ENCODE data around the gene TMEM45A.
A peak's percentile ranks its signal among the peaks of the same experiment; 100 is the strongest.
"Not testable (repeated sequence)": the region's sequence is repeated elsewhere in the genome, so short reads cannot be mapped to it uniquely, and the experiment has no call there.

The TMEM45A gene

DNA sequence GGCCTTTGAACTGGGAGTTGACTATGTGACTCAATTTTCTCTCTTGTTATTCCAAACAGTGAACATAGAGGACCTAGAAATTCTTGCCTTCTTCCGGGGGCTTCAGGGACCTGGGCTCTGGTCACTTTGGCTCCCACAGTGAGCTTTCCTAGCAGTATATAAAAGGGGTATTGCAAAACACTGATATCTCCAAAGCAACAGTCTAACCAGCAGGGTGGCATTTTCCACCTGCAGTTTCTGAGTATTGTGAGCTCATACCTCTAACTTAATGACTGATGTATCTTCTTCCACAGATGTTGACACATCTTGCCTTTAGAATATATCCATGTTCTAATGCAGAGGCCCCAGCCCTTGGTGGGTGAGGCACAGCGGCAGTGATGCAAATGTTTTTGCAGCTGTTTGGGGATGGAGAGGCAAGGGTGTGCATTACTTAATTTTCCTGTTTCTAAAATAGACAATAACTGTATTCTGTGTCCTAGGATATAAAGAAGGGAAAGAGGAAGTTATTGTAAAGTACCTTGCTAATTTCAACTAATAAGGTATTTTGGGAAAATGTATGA lies 71.3 kb downstream of the TMEM45A start:
- no peak for DNase-seq (ENCODE audit: extremely low read depth in 1 of 2, low read depth in 1 of 2)

DNA sequence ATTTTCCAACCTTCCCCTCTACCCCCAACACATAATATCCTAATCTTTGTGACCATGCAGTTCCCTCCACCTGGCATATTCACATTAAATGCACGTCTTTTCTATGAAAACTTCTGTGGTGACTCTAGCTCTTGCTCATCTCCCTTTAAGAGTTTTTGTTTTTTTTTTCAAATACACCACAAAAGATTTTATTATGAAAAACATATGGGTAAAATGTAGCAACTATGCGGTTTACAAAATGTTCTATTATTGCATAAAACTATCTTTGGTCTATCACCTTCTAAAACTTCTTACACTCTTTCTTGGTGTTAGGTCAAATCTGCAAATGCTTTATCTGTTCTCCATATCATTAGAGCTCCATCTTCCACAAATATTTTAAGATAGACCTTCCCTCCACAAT lies 78.4 kb downstream of the TMEM45A start:
- no peak for DNase-seq (ENCODE audit: extremely low read depth in 1 of 2, low read depth in 1 of 2)

DNA sequence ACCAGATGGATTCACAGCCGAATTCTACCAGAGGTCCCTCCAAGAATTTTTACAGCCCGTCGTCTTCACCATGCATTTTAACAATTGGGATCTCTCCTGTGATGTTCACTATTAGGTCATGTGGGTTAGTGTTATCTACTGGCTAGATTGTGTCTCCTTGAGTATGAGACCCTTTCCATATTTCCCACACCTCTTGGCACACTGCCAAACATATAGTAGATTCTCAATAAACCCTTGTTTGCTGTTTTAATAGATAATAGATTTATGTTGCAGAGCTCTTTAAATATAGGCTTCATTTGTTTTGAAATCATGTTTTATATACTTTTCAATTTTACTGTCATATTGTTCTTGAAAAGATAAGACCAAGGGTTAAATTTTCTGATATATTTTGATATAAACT lies 82.1 kb downstream of the TMEM45A start:
- no peak for DNase-seq (ENCODE audit: extremely low read depth in 1 of 2, low read depth in 1 of 2)

DNA sequence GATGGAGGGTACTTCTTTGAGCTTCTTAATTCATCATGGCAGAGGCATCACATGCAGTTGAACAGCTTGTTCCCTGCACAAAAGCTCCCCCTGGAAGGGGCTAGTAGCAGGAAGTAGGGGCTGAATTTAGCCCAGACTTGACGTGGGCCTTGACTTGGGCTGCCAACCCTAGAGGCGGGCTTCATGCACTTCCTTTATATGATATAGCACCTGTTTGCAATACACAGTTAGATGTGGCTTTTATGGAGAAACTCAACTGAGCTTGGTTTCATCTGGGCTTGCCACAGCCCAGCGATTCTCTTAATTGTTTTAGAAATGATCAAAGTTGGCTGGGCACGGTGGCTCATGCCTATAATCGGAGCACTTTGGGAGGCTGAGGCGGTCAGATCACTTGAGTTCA lies 83.3 kb downstream of the TMEM45A start:
- DNase-seq (ENCODE audit: extremely low read depth in 1 of 2, low read depth in 1 of 2): no peak

DNA sequence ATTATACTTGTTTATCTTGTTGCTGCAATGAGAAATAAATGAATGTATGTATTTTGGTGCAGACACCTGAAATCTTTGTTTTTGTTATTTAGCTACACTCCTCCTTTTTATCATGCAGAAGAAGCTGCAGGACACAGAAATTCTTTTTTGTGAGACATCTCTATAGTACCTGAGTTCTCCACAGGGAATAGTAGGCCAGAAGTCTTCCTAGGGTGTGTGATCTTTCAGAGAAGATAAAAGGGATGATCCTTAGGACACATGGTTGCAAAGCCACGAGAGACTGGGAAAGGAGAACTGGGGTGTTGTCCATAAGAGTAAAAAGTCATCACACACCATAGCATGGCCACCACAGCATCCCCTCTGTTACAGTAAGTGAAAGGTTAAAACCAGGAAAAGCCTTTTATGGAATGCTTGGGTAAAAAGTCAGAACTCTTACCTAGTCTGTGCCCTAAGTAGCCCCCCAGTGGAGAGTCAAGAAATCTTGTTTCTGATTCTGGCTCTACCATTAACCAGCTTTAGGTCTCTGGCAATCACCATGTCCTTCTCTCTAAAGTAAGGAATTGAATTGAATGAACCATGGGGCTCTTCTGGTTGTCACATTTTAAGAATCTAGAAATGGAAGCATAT lies 85.1 kb downstream of the TMEM45A start:
- DNase-seq (ENCODE audit: extremely low read depth in 1 of 2, low read depth in 1 of 2): no peak

DNA sequence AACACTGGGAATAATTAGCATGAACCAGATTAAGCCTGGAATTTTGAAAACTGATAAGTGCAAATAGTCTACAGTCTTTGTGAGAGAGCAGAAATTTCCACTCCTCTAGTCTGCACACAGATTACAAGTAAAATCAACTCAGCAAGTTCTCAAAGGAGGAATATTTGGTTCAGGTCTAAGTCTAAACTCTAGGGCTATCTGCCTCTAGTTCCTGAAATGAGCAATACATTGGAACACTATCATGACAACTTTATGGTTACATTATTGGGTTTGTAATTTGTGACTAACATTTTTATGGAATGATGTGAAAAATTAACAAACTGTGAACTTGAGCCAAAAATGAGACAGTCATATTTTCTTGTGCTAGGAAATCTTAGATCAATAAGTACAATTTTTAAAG lies 86.2 kb downstream of the TMEM45A start:
- DNase-seq (ENCODE audit: extremely low read depth in 1 of 2, low read depth in 1 of 2): no peak

DNA sequence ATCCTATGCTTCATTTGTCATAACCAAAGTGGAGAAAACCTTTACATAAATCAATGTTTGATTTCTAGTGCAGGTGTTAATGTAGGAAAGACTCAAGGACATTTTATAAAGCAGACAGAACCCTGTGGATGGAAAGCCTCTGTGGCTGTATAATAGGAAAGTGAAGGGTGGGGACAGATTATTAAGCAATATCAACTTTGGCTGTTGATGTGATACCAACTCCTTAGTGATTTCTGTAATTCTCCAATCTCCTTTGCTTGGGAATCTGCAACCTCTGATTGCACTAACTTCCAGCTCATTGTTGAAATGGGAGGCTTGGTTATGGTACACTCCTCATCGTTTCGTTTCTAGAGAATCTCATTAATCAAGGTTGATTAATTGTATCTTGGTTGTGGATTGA lies 87.7 kb downstream of the TMEM45A start:
- DNase-seq (ENCODE audit: extremely low read depth in 1 of 2, low read depth in 1 of 2): no peak

DNA sequence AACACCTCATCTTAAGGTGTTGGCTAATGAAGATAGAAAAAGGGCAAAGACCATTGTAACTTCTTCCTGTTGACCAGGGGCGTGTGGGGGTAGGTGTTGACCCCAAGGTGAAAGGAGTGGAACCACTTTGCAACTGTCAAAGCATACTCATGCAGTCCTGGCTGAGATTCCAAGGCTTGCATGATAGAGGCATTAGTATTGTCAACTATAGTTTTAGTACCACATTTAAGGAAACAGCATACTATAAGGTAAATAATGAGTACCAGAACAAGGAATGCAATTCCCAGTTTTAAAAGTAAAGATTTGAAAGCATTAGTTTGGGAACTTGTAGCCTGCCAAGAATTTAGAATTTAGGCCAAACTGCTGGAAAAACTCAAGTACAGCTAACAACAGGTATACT lies 89.2 kb downstream of the TMEM45A start:
- no peak for DNase-seq (ENCODE audit: extremely low read depth in 1 of 2, low read depth in 1 of 2)

DNA sequence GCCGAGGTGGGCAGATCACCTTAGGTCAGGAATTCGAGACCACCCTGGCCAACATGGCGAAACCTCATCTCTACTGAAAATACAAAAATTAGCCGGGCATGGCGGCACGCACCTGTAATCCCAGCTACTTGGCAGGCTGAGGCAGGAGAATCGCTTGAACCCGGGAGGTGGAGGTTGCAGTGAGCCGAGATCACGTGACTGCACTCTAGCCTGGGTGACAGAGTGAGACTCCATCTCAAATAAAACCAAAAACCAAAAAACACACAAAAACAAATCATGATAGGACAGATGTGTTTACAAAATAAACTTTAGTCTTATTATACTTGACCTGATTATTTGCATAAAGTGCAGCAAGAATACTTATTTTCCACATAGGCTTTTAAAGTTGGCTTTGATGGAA lies 89.7 kb downstream of the TMEM45A start:
- DNase-seq (ENCODE audit: extremely low read depth in 1 of 2, low read depth in 1 of 2): not testable (repeated sequence)

DNA sequence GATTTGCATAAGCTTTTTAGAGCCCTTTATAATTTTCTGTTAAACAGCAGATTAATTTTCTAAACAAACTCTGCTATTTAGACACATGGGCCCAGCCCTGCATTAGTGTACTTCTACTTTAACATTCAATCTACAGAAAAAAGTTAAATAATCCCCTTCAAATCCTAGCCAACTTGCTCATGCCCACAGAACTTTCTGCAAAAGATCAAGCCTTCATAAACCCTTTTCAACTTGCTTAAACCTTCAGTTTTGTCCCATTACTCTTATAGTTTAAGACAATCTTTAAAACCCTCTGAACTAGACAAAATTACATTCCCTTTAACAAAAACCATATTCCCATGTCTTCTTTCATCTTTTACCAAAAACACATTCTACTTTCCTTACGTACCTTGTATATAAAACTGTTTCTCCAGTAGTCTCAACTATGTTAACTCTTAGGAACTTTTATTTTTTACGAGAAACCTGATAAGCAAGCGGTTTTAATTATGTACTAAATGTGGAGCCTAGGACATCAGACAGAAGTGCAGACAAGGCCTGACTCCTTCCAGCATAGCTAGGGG lies 91.8 kb downstream of the TMEM45A start:
- no peak for DNase-seq (ENCODE audit: extremely low read depth in 1 of 2, low read depth in 1 of 2)

DNA sequence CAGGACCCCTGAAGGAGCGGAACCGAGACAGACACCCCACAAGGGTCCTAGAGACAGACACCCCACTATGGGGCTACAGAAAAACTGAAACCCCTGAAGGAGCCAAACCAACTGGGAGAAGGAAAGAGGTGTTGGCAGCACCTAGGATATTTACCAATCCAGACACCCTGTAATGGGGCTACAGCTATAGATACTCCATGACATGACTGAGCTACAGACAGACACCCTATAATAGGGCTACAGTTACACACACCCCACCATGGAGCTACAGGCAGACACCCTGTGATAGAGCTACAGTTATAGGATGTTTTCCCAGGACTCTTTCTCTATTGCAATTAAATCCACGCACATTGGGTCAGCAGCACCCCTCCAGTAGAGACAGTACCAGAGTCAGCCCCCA lies 94.4 kb downstream of the TMEM45A start:
- no peak for DNase-seq (ENCODE audit: extremely low read depth in 1 of 2, low read depth in 1 of 2)

DNA sequence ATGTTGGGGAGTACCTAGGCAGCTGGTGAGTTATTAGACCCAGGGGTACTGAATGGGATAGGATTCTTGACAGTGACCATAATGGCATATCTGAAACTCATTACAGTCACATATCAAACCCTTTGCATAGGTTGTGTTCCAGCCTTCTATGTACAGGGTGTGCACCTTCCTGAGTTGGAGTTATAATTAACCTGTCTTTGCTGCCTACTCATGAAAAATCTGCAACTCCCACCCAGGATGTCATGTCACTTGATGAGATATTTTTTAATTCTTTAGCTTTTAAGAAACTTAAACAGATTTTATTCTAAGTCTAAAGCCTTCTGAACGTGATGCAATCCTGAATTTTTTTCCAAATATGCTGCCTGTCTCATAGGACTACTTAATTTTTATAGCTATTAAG lies 95.8 kb downstream of the TMEM45A start:
- DNase-seq (ENCODE audit: extremely low read depth in 1 of 2, low read depth in 1 of 2): no peak

DNA sequence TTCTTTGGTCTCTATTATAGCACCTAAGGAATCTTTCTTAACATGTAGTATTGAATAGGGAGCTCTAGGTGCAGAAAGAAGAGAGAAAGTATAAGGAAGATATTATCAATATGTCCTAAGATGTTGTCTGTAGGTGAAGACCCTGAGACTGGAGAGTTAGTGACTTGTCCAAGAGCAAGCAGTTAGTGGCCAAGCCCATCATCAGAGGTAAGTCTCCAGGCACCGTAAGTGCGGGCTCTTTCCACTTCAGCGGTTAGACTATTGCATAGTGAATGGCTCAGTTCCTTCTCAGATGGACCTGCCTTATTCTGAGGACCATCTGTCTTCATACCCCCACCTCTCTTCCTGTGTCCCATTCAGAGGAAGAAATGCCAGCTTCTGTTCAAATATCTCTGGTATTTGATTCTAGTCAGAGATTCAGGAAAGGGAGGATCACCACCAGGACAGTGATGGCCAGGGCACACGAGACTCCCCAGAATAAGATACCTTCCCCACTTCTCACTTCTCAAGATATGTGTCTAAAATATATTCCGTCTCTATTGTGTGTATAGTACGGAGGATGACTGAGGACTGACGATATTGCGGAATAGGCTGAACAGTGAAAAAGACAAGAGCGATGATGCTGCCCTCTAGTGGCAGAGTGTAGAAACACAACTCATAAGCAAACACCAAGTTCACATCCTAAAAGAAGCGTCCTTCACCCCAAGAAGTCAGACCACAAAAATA lies 97.9 kb downstream of the TMEM45A start:
- peak in 1 of 2 donors; percentile 25 for DNase-seq (ENCODE audit: extremely low read depth in 1 of 2, low read depth in 1 of 2)

DNA sequence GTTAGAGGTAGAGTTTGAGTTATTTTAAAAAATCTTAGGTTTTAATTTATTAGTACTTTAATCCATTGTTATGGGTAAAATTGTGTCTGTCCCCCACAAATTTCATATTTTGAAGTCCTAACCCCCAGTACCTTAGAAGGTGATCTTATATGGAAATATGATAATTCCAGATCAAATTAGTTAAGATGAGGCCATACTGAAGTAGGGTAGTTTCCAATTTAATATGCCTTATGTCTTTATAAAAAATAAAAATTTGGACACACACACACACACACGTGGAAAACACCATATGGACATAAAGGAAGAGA lies 98.4 kb downstream of the TMEM45A start:
- DNase-seq (ENCODE audit: extremely low read depth in 1 of 2, low read depth in 1 of 2): no peak

DNA sequence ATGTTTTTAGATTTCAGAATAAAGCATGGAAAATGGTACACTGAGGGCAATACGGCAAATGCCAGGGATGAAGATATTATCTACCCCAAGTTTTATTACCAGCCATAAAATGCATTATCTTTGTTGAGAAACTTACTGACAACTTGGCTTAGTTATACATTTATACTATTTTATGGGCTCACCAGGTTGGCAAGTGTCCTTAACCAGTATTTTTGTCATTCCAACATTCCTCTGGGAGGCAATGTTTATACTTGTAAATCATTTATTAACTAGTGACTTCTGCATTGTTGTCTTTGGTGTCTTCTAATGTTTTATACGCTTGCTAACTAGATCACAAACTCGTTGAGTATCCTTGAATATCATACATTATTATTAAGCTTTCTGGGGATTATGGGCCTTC lies 99.0 kb downstream of the TMEM45A start:
- DNase-seq (ENCODE audit: extremely low read depth in 1 of 2, low read depth in 1 of 2): no peak

DNA sequence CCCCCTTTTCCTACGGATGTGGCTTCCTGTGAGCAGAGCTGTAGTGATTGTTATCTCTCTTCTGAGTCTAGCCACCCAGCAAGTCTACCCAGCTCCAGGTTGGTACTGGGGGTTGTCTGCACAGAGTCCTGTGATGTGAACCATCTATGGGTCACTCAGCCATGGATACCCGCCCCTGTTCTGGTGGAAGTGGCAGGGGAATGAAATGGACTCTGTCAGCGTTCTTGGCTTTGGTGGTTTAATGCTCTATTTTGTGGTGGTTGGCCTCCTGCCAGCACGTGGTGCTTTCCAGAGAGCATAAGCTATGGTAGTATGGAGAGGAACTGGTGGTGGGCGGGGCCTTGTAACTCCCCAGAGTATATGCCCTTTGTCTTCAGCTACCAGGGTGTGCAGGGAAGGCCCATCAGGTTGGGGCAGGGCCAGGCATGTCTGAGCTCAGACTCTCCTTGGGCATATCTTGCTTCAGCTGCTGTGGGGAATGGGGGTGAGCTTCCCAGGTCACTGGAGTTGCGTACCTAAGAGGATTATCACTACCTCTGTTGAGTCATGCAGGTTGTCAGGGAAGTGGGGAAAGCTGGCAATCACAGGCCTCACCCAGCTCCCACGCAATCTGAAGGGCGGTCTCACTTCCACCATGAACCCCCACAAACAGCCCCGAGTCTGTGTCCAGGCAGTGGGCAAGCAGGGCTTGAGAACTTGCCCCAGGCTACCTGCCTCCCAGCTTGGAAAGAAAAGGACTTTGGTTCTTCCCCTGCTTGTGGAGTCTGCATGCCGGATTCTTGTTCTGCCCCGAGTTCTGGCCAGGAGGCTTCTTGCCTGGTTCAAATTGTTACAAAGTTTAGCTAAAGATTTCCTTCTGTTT lies 108.0 kb downstream of the TMEM45A start:
- DNase-seq (ENCODE audit: extremely low read depth in 1 of 2, low read depth in 1 of 2): no peak

DNA sequence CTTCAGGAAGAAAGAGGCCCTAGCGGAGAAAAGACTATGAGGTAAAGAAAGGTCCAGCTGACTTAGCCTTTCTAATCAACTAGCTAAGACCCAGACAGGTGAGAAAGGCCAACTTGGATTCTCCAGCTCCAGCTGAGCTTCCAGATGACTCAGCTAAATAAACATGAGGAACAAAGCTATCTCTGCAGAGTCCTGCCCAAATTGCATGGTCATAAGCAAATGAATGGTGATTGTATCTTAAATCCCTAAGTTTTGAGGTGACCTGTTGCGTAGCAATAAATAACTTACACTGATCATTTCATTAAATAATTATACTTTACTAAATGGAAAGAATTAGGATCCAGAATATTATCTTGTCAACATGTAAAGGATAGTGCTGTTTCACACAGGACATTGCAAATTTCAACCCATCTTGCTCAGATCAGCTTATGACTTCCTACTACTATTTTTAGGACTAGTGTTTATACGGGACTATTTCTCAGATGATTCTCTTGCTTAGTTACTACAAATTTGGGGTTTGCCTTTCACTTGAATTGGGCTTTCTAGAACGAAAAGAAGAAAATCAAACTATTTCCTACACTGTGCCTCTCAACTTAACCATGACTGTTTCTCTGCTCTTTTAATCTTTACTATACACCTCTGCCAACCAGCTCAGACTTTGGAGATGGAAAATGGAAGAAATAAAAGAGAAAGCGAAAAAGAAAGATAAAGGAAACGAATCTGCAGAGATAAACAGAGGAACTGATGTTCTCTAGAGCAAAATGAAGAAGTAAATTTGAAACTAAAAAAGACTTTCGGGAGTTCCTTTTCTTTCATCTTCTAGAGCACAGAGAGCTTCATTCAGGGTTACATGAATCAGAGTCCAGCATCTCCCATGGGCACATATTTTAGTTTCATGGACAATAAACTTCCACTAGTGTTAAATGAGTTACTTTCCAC lies 110.4 kb downstream of the TMEM45A start:
- no peak for DNase-seq (ENCODE audit: extremely low read depth in 1 of 2, low read depth in 1 of 2)

DNA sequence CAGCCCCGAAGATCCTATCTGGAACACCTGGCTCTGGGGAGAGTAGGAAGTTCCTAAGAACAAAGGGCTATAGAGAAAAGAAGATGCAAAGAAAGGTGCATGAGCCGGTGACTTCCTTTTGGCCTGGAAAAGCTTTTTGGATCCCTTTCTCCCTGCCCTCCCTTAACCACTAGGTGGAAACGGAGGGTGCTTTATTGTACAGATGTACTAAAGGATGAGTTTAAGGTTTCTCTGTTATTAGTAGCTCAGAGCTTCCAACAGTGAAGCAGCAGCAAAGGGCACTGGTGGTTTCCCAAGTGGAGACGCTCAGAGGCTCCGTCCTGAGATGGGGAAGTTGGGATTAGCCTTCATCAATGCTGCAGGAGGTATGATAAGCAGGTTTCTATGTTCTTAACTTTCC lies 111.0 kb downstream of the TMEM45A start:
- no peak for DNase-seq (ENCODE audit: extremely low read depth in 1 of 2, low read depth in 1 of 2)

DNA sequence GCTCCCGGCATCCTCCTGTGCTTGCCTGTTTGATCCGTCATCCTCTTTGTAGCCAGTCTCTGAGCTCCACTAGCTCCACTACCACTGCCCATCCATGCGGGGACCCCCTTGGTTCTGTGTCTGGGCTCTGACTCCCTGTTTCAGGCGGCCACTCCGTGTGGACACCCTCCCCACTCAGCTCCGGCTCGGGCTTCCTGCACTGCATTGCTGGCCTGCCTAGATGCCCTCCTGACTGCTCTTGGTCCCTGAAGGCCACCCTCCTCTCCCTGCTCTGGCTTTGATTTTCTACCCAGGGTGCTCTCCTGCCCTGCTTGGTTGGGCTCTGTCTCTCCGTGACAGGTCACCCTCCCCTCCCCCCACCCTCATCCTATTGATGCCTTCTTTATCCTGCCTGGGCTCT lies 112.9 kb downstream of the TMEM45A start:
- no peak for DNase-seq (ENCODE audit: extremely low read depth in 1 of 2, low read depth in 1 of 2)

DNA sequence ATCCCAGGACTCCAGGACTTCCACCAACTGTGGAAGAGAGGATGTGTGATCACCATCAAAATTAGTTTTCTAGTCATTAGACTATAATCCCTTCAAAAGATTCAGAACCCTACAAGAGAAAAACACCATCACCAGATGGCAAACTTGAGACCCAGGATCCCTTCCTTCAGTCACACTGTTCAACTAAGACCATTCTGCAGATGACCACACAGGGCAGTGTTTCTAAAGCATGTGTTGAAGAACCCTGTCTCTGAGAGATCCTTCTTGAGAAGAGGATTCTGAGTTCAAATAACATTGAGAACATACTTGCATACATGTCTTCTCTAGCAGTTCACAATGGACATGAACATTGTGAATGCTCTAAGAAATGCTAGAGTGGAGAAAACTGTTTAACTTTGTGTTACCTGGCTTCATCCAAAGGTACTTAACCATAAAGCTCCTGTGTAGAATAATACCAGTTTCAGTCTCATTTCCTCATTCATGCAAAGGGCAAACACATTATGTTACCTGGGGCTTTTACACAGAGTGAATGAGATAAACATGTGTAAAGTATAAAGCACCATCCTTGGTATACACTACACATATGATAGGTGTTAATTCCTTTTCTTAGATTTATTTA lies 114.6 kb downstream of the TMEM45A start:
- DNase-seq (ENCODE audit: extremely low read depth in 1 of 2, low read depth in 1 of 2): no peak
